A673 (cell line): ENCODE measurements around the gene PREX1. TPM values are rescaled to one million over a fixed set of nuclear protein-coding genes. Genes with fewer than 3 reads are reported as not detected.

ENCODE experiments used
- BruUV-seq: library from RNA; stranded (reverse); fragments of 400-500 nt; replicated peaks from 2 replicates; lab custom pipeline; 2021; lab: Mats Ljungman, UMichigan
- CTCF ChIA-PET: fragments of 300-600 bp; sonication (Branson Sonifier 250); formaldehyde crosslinking; loops from one replicate; lab custom pipeline; 2022; ENCODE audit warnings: antibody characterized with exemption; lab: Charles Lee
- POLR2A ChIA-PET: fragments of 300-600 bp; sonication (Branson Sonifier 250); formaldehyde crosslinking; loops from one replicate; lab custom pipeline; 2022; ENCODE audit warnings: antibody characterized with exemption; ENCODE audit not compliant: low non-redundant PET; lab: Charles Lee
- DNase-seq: peaks from one replicate; pipeline ENCODE4 v3.0.0-alpha.2; 2015; ENCODE audit warnings: low spot score
- H3K27ac ChIP-seq: fragments of 200-600 bp; sonication (generic); 2 replicates; pipeline ENCODE4 v1.5.1; 2016; ENCODE audit warnings: mixed run types, low read depth, mild to moderate bottlenecking, mixed read lengths, antibody characterized with exemption, low read length; ENCODE audit not compliant: poor library complexity, severe bottlenecking
- H3K27me3 ChIP-seq: fragments of 200-600 bp; sonication (generic); replicated peaks from 2 replicates; pipeline ENCODE4 v1.6.1; 2017; ENCODE audit warnings: mixed run types, low read depth, mild to moderate bottlenecking, mixed read lengths, antibody characterized with exemption, low read length; ENCODE audit not compliant: insufficient read depth, poor library complexity
- H3K36me3 ChIP-seq: fragments of 200-600 bp; sonication (generic); 2 replicates; pipeline ENCODE4 v1.6.1; 2016; ENCODE audit warnings: mixed run types, mild to moderate bottlenecking, mixed read lengths, antibody characterized with exemption, low read length; ENCODE audit not compliant: insufficient read depth, poor library complexity, severe bottlenecking
- H3K4me1 ChIP-seq: fragments of 200-600 bp; sonication (generic); 2 replicates; pipeline ENCODE4 v1.6.1; 2017; ENCODE audit warnings: mixed run types, mild to moderate bottlenecking, mixed read lengths, antibody characterized with exemption, low read length; ENCODE audit not compliant: insufficient read depth, poor library complexity, severe bottlenecking
- H3K4me3 ChIP-seq: fragments of 200-600 bp; sonication (generic); 2 replicates; pipeline ENCODE4 v1.5.1; 2016; ENCODE audit warnings: low read depth, mixed run types, mild to moderate bottlenecking, mixed read lengths, low read length; ENCODE audit not compliant: poor library complexity, severe bottlenecking
- H3K9me3 ChIP-seq: fragments of 200-600 bp; sonication (generic); 2 replicates; pipeline ENCODE4 v1.6.1; 2016; ENCODE audit warnings: mixed run types, low read depth, mild to moderate bottlenecking, mixed read lengths, antibody characterized with exemption, low read length; ENCODE audit not compliant: poor library complexity, severe bottlenecking
- EZH2 ChIP-seq: fragments of 200-600 bp; sonication (generic); IDR thresholded peaks from 2 replicates; pipeline ENCODE4 v1.6.1; 2017; ENCODE audit warnings: borderline replicate concordance, low read depth, mild to moderate bottlenecking, mixed read lengths, antibody characterized with exemption, low read length; ENCODE audit not compliant: poor library complexity, severe bottlenecking
- intact Hi-C: fragments of 100-400 bp; cut with micrococcal nuclease; formaldehyde crosslinking; loops from one replicate; pipeline ENCODE4 v1.10.0; 2022; ENCODE audit not compliant: unreplicated experiment
- total RNA-seq: library from RNA; stranded (reverse); gene quantifications from 2 replicates; pipeline ENCODE4 v1.2.3, GENCODE V29; 2021
- TF ChIP-seq, protein P1 (sequence below): fragments of 300-800, 200-600 bp; sonication (generic); conservative IDR thresholded peaks from 2 replicates; pipeline ENCODE4 v1.5.1; 2017; ENCODE audit warnings: low read depth, mild to moderate bottlenecking, antibody characterized with exemption, low read length, moderate library complexity, mixed read lengths

Gene PREX1
- total RNA-seq, 1 experiment from 2014 or later: 145 TPM

DNA sequence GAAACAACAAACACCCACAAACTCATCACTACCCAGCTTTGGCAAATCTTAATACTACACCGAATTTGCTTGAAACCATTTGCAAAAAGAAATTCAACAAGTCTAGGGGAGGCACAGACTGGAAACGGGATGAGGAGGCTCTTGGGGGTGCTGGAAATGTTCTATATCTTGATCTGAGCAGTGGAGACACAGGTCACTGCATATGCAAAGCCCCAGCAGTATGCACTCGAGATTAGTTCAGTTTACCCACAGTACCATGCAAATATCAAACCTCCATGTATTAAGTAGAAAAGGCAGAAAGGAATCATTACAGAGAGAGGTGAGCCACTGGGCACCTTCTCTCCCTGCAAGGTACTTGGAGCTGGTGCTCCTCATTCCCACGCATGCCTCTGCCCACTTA lies 75.9 kb downstream of the PREX1 start:
- DNase-seq: no peak
- TF ChIP-seq EZH2: no peak
- TF ChIP-seq, protein P1, sequence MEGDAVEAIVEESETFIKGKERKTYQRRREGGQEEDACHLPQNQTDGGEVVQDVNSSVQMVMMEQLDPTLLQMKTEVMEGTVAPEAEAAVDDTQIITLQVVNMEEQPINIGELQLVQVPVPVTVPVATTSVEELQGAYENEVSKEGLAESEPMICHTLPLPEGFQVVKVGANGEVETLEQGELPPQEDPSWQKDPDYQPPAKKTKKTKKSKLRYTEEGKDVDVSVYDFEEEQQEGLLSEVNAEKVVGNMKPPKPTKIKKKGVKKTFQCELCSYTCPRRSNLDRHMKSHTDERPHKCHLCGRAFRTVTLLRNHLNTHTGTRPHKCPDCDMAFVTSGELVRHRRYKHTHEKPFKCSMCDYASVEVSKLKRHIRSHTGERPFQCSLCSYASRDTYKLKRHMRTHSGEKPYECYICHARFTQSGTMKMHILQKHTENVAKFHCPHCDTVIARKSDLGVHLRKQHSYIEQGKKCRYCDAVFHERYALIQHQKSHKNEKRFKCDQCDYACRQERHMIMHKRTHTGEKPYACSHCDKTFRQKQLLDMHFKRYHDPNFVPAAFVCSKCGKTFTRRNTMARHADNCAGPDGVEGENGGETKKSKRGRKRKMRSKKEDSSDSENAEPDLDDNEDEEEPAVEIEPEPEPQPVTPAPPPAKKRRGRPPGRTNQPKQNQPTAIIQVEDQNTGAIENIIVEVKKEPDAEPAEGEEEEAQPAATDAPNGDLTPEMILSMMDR: no peak
- no peaks in the 10 kb centered on the region for H3K9me3 ChIP-seq
- CTCF ChIA-PET: no interaction called here
- intact Hi-C loops: no loop called here
- peak overlapping the region; percentile 41 for H3K27ac ChIP-seq
- POLR2A ChIA-PET: no interaction called here
- peaks cover 16% of the 10 kb centered on the region for H3K4me1 ChIP-seq
- H3K4me3 ChIP-seq: no peak overlapping the region
- H3K36me3 ChIP-seq: peaks cover 8% of the 10 kb centered on the region
- H3K27me3 ChIP-seq: no peaks in the 10 kb centered on the region
- BruUV-seq: no TSS peak

- H3K27me3 ChIP-seq: no peaks in the 10 kb centered on the region
- intact Hi-C loops: no loop called here
- TF ChIP-seq, protein P1: no peak
- no peak for TF ChIP-seq EZH2
- ChIA-PET POLR2A (no interaction called here), CTCF (no interaction called here)
- peak; percentile 47 for DNase-seq
- H3K36me3 ChIP-seq: peaks cover 10% of the 10 kb centered on the region
- no peaks in the 10 kb centered on the region for H3K9me3 ChIP-seq
- no TSS peak for BruUV-seq
- H3K27ac ChIP-seq: no peak overlapping the region
- peaks cover 16% of the 10 kb centered on the region for H3K4me1 ChIP-seq
- no peak overlapping the region for H3K4me3 ChIP-seq
Observed at GRCh38 chr20:48750941-48751635, 76.7 kb downstream of the PREX1 start.

DNA sequence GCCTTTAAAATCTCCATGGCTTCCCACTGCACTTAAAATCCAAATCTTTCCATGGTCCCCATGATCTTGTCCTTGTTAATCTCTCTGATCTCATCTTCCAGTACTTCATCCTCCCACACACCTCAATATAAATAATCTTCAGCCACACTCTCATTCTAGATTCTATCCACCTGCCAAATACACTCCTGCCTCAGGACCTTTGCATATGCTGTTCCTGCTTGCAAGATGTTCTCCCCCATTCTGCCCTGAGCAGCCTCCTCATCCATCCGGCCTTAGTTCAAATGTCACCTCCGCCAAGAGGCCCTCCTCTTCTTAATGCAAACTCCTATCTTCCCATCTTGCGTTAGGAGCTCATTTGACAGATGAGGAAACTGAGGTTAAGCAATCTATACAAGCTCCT lies 77.4 kb downstream of the PREX1 start:
- DNase-seq: no peak
- Histone ChIP-seq H3K27me3 (no peaks in the 10 kb centered on the region), H3K4me3 (no peak overlapping the region), H3K36me3 (peaks cover 15% of the 10 kb centered on the region), H3K4me1 (peaks cover 16% of the 10 kb centered on the region), H3K27ac (no peak overlapping the region), H3K9me3 (no peaks in the 10 kb centered on the region)
- intact Hi-C loops: no loop called here
- no TSS peak for BruUV-seq
- ChIA-PET POLR2A (no interaction called here), CTCF (no interaction called here)
- TF ChIP-seq, protein P1: no peak
- TF ChIP-seq EZH2: no peak
